T-helper 1 cell treated with Interleukin-12 subunit alpha and Interleukin-12 subunit beta and Interleukin-4 antibody, amounts not matched to agents 30 μg/mL and 1 μg/mL, for 36 hours (primary cell): ENCODE results near the gene CBFB.
"Not testable (repeated sequence)": the region's sequence is repeated elsewhere in the genome, so short reads cannot be mapped to it uniquely, and the experiment has no call there.

Source experiments
- H3K27ac Mint-ChIP-seq: one replicate; pipeline ENCODE4 v1.8.0; 2021; ENCODE audit warnings: mild to moderate bottlenecking, mixed read lengths
- H3K27me3 Mint-ChIP-seq: one replicate; pipeline ENCODE4 v1.8.0; 2021; ENCODE audit warnings: low read depth, mixed read lengths
- H3K36me3 Mint-ChIP-seq: one replicate; pipeline ENCODE4 v1.8.0; 2021; ENCODE audit warnings: low read depth, mixed read lengths
- H3K4me1 Mint-ChIP-seq: one replicate; pipeline ENCODE4 v1.8.0; 2021; ENCODE audit warnings: low read depth, mixed read lengths
- H3K4me3 Mint-ChIP-seq: one replicate; pipeline ENCODE4 v1.8.0; 2021; ENCODE audit warnings: mild to moderate bottlenecking, moderate library complexity, mixed read lengths
- H3K9me3 Mint-ChIP-seq: one replicate; pipeline ENCODE4 v1.8.0; 2021; ENCODE audit warnings: mixed read lengths

CBFB gene

DNA sequence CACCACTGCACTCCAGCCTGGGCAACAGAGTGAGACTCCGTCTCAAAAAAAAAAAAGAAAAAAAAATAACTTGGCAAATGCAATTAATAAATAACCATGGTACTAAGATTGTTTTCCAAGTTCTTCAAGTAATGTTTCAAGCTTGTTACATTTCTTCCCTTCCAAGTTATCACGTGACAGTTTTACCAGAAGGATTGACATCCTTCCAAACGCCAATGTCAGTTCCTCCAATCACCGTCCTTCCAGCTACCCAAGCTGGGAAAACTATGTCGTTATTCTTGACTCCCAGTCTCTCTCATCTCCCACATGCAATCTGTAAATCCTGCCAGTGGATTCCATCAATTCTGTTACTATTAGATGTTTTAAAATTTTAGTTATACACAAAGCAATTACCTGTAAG lies 76.9 kb downstream of the CBFB start:
- no peak overlapping the region for H3K4me3 Mint-ChIP-seq

DNA sequence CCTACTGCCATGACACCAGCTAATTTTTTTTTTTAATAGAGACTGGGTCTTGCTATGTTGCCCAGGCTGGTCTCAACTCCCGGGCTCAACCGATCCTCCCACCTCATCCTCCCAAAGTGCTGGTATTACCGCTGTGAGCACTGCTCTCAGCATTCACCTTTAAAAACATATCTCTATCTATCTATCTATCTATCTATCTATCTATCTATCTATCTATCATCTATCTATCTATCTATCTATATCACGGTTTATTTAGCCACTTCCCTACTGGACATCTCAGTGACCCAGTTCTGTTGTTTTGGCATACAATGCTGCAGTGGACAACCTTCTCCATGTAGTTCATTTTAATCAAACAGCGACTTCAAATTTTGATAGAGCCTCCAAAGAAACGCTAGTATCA lies 79.5 kb downstream of the CBFB start:
- Mint-ChIP-seq H3K27ac (no peak overlapping the region), H3K4me3 (no peak overlapping the region), H3K27me3 (no peaks in the 10 kb centered on the region), H3K36me3 (peaks cover 8% of the 10 kb centered on the region), H3K4me1 (peaks cover 27% of the 10 kb centered on the region), H3K9me3 (no peaks in the 10 kb centered on the region)

More for the DNA sequence above, 76.9 kb downstream of the CBFB start:
- Mint-ChIP-seq H3K36me3 (peaks cover 5% of the 10 kb centered on the region), H3K27me3 (no peaks in the 10 kb centered on the region), H3K9me3 (no peaks in the 10 kb centered on the region), H3K4me1 (peaks cover 14% of the 10 kb centered on the region), H3K27ac (peak overlapping the region; percentile 12)

DNA sequence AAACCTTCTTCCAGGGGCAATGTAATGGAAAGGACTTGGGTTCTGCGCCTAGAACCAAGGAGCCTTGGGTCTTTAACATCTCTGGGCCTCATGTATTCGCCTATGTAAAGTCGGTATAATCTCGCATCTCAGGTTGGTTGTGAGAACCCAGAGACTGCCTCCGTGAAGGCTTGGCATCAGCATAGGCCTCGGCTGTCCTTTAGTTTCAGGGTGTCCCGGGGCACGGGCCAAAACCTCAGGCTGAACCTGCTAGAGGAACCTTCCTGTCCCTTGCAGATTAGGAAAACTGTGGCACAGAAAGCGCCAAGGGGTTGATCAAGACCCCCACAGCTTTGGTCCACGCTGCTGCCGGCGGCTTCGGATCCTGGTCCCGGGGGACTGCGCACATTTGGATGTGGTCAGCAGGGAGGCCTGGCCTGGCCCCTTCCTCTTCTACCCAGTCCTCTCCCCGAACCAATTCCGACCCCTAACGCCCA lies 80.0 kb downstream of the CBFB start:
- peaks cover 27% of the 10 kb centered on the region for H3K4me1 Mint-ChIP-seq
- no peaks in the 10 kb centered on the region for H3K9me3 Mint-ChIP-seq
- H3K36me3 Mint-ChIP-seq: peaks cover 8% of the 10 kb centered on the region
- peak overlapping the region; percentile 95 for H3K4me3 Mint-ChIP-seq
- peak overlapping the region; percentile 74 for H3K27ac Mint-ChIP-seq
- no peaks in the 10 kb centered on the region for H3K27me3 Mint-ChIP-seq

DNA sequence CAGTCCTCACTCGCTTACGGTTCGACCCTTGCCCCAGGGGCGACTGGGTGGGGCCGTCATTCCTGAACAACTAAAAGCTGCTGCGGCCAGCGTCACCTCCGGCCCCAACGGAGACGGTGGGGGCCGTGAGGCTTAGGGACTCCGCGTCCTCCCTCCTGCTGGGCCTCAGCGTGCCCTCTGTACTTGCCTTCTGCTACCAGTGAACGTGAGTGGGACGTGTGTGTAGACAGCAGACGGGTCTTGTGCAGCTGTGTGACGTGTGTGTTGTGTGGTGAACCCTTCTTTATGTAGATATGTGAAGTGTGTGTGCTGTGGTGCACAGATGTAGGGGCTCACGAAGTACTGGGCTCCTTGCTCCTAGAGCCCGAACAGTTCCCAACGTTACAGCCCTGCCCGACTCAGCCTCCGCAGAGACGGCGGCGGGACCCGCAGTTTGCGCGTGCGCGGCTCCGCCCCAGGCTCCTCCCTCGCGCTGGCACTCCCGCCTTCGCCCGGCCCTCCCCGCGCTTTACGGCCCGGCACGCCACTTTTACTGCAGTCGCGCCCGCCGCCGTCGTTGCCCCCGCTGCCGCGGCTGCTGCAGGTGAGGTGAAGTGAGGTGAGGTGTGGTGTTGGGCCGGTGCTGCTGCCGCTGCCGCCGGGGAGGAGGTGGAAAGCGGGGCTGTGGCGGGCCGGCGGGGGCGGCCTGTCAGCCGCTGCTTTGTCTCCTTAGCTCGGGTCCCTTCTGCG lies 80.6 kb downstream of the CBFB start, which contains the start of gene PHAF1:
Gene PHAF1 (plus strand): TSS at position 535 of the 729 bp plus-strand sequence. CDS start 235 bp downstream, outside the sequence.
- Mint-ChIP-seq H3K9me3 (no peaks in the 10 kb centered on the region), H3K27ac (peak within 1 kb of the TSS; percentile 83), H3K36me3 (peaks cover 8% of the 10 kb centered on the region), H3K27me3 (no peaks in the 10 kb centered on the region), H3K4me3 (peak within 1 kb of the TSS; percentile 95), H3K4me1 (peaks cover 28% of the 10 kb centered on the region)

DNA sequence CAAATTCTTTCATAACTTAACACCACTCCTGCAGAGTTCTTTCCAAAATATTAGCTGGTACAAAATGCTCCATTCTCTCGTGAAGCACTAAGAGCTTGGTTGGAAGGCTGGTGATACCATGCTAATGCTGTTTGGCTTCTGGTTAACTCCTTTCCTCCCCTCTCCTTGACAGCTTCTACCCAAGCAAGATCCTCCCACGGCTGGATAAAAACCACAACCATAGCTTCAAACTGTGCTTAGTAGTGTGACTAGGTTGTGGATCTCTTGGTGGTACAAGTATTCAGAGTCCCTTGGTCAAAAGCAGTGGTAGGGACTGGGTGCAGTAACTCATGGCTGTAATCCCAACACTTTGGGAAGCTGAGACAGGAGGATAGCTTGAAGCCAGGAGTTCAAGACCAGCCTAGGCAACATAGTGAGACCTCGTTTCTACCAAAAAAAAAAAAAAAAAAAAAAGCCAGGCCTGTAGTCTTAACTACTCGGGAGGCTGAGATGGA lies 83.0 kb downstream of the CBFB start:
- Mint-ChIP-seq H3K27me3 (no peaks in the 10 kb centered on the region), H3K9me3 (no peaks in the 10 kb centered on the region), H3K4me1 (peaks cover 29% of the 10 kb centered on the region), H3K4me3 (no peak overlapping the region), H3K27ac (no peak overlapping the region), H3K36me3 (peaks cover 8% of the 10 kb centered on the region)

DNA sequence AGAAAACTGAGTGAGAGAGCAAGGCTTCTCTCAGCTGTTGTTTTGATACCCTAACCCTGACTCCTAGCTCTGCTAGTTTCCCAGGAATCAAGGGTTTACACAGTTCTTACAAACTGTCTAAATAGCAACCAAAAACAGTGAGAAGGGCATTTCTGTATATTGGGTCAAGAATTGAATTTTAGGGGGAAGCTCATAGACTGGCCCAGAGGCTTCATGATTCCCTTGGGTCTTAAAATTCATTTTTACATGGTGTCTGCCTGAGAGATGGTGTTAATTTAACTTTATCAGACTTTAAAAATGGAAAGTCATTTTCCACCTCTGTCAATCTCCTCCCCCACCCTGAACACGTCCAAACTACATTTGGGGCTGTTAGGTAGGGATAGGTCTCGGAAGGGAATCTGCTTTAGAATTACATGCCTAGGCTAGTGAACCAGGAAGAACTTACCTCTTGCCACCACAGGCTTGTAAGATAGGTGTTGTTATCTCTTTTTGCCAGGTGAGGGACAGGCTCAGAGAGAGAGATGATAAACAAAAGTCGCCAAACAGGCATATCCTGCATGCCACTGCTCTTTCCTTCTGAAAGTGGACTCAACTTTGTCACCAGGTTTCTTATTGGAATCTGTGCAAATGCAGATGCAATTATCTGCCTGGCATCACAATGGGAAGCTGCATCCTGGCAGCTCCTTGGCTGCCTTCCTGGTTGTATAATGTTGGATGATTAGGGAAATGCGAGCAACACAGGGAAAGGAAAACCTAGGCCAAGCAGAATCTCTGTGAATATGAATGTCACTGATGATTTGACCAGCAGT lies 83.8 kb downstream of the CBFB start:
- no peaks in the 10 kb centered on the region for H3K27me3 Mint-ChIP-seq
- H3K36me3 Mint-ChIP-seq: peaks cover 8% of the 10 kb centered on the region
- H3K9me3 Mint-ChIP-seq: no peaks in the 10 kb centered on the region
- peaks cover 29% of the 10 kb centered on the region for H3K4me1 Mint-ChIP-seq
- no peak overlapping the region for H3K4me3 Mint-ChIP-seq
- H3K27ac Mint-ChIP-seq: no peak overlapping the region

DNA sequence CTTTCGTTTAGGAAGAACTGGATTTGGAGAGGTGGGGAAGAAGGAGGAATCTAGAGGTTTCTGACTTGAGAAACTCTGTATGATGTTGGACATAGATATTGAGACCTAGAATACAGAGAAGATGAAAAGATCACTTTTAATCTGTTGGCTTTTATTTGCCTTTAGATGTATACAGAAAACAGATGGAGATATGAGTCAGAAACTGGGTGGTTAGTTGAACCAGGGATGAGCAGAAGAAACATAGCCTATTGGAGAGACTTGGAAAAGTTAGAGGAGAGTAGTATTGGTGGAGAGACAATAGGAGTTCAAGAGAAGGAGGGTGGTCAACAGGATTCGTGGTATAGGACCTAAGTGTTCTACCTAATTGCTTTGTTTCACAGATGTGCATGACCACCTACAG lies 85.8 kb downstream of the CBFB start:
- peaks cover 9% of the 10 kb centered on the region for H3K36me3 Mint-ChIP-seq
- H3K4me1 Mint-ChIP-seq: peaks cover 25% of the 10 kb centered on the region
- H3K27me3 Mint-ChIP-seq: no peaks in the 10 kb centered on the region
- H3K27ac Mint-ChIP-seq: no peak overlapping the region
- H3K9me3 Mint-ChIP-seq: no peaks in the 10 kb centered on the region
- no peak overlapping the region for H3K4me3 Mint-ChIP-seq

DNA sequence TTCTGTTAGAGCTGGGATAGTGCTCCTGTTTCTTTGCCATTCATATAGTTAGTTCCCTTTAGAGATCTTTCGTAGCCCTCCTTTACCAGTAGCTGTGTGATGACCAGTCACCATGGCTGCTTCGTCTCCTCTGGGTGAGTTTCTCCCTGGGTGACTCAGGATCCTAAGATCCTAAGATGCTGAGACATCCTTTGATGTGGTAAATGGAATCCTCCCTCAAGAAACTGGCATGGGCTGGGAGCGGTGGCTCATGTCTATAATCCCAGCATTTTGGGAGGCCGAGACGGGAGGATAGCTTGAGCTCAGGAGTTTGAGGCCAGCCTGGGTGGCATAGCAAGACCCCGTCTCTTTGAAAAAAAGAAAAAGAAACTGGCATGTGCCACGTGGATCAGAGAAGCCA lies 86.7 kb downstream of the CBFB start:
- no peaks in the 10 kb centered on the region for H3K27me3 Mint-ChIP-seq
- H3K27ac Mint-ChIP-seq: no peak overlapping the region
- H3K36me3 Mint-ChIP-seq: peaks cover 9% of the 10 kb centered on the region
- peaks cover 20% of the 10 kb centered on the region for H3K4me1 Mint-ChIP-seq
- H3K9me3 Mint-ChIP-seq: no peaks in the 10 kb centered on the region
- no peak overlapping the region for H3K4me3 Mint-ChIP-seq

DNA sequence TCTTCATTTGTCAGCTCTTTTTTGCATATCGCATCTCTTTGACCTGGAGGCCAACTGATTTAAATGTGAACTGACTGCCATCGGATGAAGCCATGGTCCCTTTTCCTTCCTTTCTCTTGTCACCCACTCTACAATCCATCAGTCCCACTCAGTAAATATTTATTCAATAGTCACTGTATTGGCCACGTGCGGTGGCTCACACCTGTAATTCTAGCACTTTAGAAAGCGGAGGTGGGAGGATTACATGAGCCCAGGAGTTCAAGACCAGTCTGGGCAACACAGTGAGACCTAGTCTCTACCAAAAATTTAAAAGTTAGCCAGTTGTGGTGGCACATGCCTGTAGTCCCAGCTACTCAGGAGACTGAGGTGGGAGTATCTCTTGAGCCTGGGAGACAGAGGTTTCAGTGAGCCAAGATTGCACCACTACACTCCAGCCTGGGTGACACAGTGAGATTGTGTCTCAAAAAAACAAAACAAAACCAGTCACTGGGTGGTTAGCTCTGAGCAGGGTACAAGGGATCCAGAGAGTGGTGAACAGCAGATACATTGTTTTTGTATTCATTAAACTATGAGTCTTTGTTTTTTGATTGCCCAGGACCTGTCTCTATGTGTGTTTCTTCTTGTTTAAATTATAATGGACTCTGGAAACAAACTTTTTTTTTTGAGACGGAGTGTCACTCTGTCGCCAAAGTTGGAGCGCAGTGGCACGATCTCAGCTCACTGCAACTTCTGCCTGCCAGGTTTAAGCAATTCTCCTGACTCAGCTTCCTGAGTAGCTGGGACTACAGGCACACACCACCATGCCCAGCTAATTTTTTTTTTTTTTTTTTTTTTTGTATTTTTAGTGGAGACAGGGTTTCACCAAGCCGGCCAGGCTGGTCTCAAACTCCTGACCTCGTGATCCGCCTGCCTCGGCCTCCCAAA lies 87.7 kb downstream of the CBFB start:
- Mint-ChIP-seq H3K4me3 (no peak overlapping the region), H3K36me3 (peaks cover 9% of the 10 kb centered on the region), H3K9me3 (no peaks in the 10 kb centered on the region), H3K4me1 (peaks cover 13% of the 10 kb centered on the region), H3K27me3 (no peaks in the 10 kb centered on the region), H3K27ac (no peak overlapping the region)

DNA sequence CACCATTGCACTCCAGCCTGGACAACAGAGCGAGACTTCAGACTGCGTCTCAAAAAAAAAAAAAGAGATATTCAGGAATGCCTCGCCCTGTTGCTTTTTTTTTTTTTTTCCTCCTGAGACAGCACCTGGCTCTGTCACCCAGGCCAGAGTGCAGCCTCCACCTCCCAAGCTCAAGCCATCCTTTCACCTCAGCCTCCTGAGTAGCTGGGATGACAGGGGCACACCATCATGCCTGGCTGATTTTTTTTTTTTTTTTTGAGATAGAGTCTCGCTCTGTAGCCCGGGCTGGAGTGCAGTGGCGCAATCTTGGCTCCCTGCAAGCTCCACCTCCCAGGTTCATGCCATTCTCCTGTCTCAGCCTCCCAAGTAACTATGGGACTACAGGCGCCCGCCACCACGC lies 88.8 kb downstream of the CBFB start:
- Mint-ChIP-seq H3K27me3 (no peaks in the 10 kb centered on the region), H3K4me1 (peaks cover 3% of the 10 kb centered on the region), H3K4me3 (no peak overlapping the region)

DNA sequence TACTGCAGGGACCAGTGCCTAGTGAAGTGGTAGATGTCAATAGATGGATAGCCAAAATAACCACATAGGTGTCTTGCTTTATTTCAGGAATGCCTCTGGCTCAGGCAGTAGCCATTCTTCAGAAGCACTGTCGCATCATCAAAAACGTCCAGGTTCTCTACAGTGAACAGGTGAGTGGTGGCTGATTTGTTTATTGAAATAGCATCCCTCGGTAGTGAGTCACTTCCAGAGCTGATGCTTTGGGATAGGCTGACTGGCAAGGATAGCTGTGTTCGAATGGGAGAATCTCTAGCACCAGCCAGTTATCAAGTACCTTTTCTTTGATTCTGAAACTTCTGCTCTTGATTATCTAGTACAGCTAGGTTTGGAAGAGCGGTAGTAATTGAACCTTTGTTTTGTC lies 91.1 kb downstream of the CBFB start:
- Mint-ChIP-seq H3K27me3 (no peaks in the 10 kb centered on the region), H3K4me1 (no peaks in the 10 kb centered on the region), H3K36me3 (peaks cover 10% of the 10 kb centered on the region), H3K4me3 (no peak overlapping the region), H3K27ac (no peak overlapping the region), H3K9me3 (no peaks in the 10 kb centered on the region)

More for the DNA sequence above, 88.8 kb downstream of the CBFB start:
- no peaks in the 10 kb centered on the region for H3K9me3 Mint-ChIP-seq
- H3K27ac Mint-ChIP-seq: no peak overlapping the region
- peaks cover 4% of the 10 kb centered on the region for H3K36me3 Mint-ChIP-seq

DNA sequence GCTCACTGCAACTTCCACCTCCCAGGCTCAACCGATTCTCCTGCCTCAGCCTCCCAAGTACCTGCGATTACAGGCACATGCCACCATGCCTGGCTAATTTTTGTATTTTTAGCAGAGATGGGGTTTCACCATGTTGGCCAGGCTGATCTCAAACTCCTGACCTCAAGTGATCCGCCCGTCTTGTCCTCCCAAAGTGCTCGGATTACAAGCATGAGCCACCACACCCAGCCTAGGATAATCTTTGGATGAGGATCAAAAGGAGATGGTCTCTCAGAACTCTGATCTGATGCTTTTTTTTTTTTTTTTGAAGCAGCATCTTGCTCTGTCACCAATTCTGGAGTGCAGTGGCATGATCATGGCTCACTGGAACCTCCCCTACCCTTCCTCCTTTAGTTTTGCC lies 93.8 kb downstream of the CBFB start:
- H3K9me3 Mint-ChIP-seq, H3K27ac Mint-ChIP-seq, H3K27me3 Mint-ChIP-seq, H3K4me1 Mint-ChIP-seq, H3K4me3 Mint-ChIP-seq: not testable (repeated sequence)
- H3K36me3 Mint-ChIP-seq: peaks cover 16% of the 10 kb centered on the region

DNA sequence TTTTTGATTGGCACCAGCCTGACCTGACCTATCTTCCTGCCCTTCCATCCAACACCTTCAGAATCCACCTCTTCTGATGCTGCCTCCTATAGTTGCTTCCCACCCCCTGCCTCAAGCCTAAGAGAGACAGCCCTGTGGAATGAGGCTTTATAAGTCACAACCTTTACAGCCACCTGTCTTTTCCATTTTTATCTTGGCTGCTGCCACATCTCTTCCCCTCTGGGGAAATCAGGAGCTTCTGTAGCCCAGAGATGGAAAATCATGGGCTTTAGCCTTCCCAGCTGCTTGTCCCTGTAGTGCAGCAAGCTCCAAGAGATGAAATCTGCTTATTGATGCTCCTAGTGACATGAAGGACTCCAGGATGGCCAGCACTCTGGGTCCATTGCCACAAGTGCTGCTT lies 99.5 kb downstream of the CBFB start:
- Mint-ChIP-seq H3K9me3 (no peaks in the 10 kb centered on the region), H3K27ac (no peak overlapping the region), H3K27me3 (no peaks in the 10 kb centered on the region), H3K4me1 (peaks cover 2% of the 10 kb centered on the region), H3K4me3 (no peak overlapping the region), H3K36me3 (peaks cover 22% of the 10 kb centered on the region)

DNA sequence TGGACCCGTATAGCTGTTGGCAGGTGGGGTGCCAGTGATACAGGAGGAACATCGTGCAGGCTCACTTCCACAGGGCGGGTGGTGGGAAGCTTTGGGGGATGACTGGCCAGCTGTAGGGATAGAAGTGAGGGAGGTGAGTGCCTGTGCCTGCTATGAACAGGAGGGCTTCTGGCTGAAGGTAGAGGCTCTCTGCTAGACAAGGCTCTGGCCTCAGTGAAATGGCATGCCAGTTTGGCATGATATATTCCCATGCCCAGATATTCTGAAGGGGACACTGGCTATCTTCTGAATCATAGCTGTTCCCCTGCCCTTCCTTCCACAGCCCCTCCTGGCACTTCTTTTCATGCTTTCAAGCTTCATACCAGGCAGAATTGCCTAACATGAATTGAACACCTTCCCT lies 99.9 kb downstream of the CBFB start:
- H3K36me3 Mint-ChIP-seq: peaks cover 18% of the 10 kb centered on the region

More for the DNA sequence above, 99.9 kb downstream of the CBFB start:
- H3K27ac Mint-ChIP-seq: no peak overlapping the region
- no peaks in the 10 kb centered on the region for H3K27me3 Mint-ChIP-seq
- no peaks in the 10 kb centered on the region for H3K9me3 Mint-ChIP-seq
- H3K4me3 Mint-ChIP-seq: no peak overlapping the region
- peaks cover 2% of the 10 kb centered on the region for H3K4me1 Mint-ChIP-seq
